CD14-positive monocyte (primary cell): ENCODE data around the gene KRT2. TPM values are rescaled to one million over a fixed set of nuclear protein-coding genes. Genes with fewer than 3 reads are reported as not detected.

Source experiments
- DNase-seq, 3 donors: peaks; one replicate each; pipeline ENCODE4 v3.0.0-alpha.2; 2011 to 2022
- H2AFZ ChIP-seq: 2 replicates; pipeline ENCODE4 v1.6.0; 2012; ENCODE audit warnings: mild to moderate bottlenecking, low read depth, low read length, inconsistent platforms; ENCODE audit not compliant: insufficient read depth, poor library complexity, severe bottlenecking
- H3K27ac ChIP-seq, 2 donors: 1 replicate in 1 of 2; 2 replicates in 1 of 2; pipeline ENCODE4 v1.5.1; 2012 to 2013; ENCODE audit warnings: low read length in 2 of 2, control low read depth in 1 of 2, inconsistent platforms in 1 of 2, low read depth in 1 of 2, mild to moderate bottlenecking in 1 of 2
- H3K27me3 ChIP-seq, 2 donors: one replicate each; pipeline versions ENCODE4 v1.6.0 to v1.6.1; 2011 to 2013; ENCODE audit warnings: low read length in 2 of 2; ENCODE audit not compliant: control insufficient read depth in 2 of 2, insufficient read depth in 2 of 2
- H3K36me3 ChIP-seq, 2 donors: replicated peaks in 1 of 2; 1 replicate in 1 of 2; 2 replicates in 1 of 2; pipeline versions ENCODE4 v1.5.1 to v1.6.1; 2012 to 2013; ENCODE audit warnings: low read length in 2 of 2, control low read depth in 1 of 2, inconsistent platforms in 1 of 2, mild to moderate bottlenecking in 1 of 2; ENCODE audit not compliant: insufficient read depth in 2 of 2, control insufficient read depth in 1 of 2
- H3K4me1 ChIP-seq, 2 donors: 1 replicate in 1 of 2; 2 replicates in 1 of 2; pipeline versions ENCODE4 v1.5.1 to v1.6.1; 2012 to 2013; ENCODE audit warnings: low read length in 2 of 2, control low read depth in 1 of 2, inconsistent platforms in 1 of 2, mild to moderate bottlenecking in 1 of 2, moderate library complexity in 1 of 2; ENCODE audit not compliant: insufficient read depth in 2 of 2, control insufficient read depth in 1 of 2
- H3K4me2 ChIP-seq: replicated peaks from 2 replicates; pipeline ENCODE3; 2012; ENCODE audit warnings: low read length, moderate library complexity, mild to moderate bottlenecking; ENCODE audit not compliant: poor library complexity, severe bottlenecking; ENCODE audit errors: extremely low read depth
- H3K4me3 ChIP-seq, 3 experiments: fragments of 200-600 bp in 1 of 3; sonication (generic) in 1 of 3; replicated peaks in 1 of 3; 1 replicate in 2 of 3; 2 replicates in 1 of 3; pipeline ENCODE4 v1.5.1; 2011 to 2013; ENCODE audit warnings: low read length in 3 of 3, mild to moderate bottlenecking in 3 of 3, control low read depth in 2 of 3, low read depth in 2 of 3, inconsistent platforms in 1 of 3, moderate library complexity in 1 of 3
- H3K79me2 ChIP-seq: 2 replicates; pipeline ENCODE4 v1.6.0; 2012; ENCODE audit warnings: mild to moderate bottlenecking, control low read depth, inconsistent platforms, low read length, moderate library complexity; ENCODE audit not compliant: insufficient read depth
- H3K9ac ChIP-seq: 2 replicates; pipeline ENCODE4 v1.6.0; 2017; ENCODE audit warnings: low read length, mild to moderate bottlenecking; ENCODE audit not compliant: insufficient read depth, poor library complexity, severe bottlenecking
- H3K9me3 ChIP-seq, 2 donors: replicated peaks in 1 of 2; 1 replicate in 1 of 2; 2 replicates in 1 of 2; pipeline versions ENCODE4 v1.5.1 to v1.6.1; 2012 to 2013; ENCODE audit warnings: low read length in 2 of 2, control low read depth in 1 of 2; ENCODE audit not compliant: control insufficient read depth in 1 of 2, insufficient read depth in 1 of 2
- H4K20me1 ChIP-seq: 2 replicates; pipeline ENCODE4 v1.6.0; 2012; ENCODE audit warnings: mild to moderate bottlenecking, low read length, control low read depth, moderate library complexity; ENCODE audit not compliant: insufficient read depth
- H3K27ac Mint-ChIP-seq, 7 donors: one replicate each; pipeline ENCODE4 v1.8.0; 2020; ENCODE audit warnings: mild to moderate bottlenecking in 7 of 7, mixed read lengths in 7 of 7, moderate library complexity in 6 of 7, inconsistent platforms in 2 of 7
- H3K27me3 Mint-ChIP-seq, 3 donors: one replicate each; pipeline ENCODE4 v1.8.0; 2021 to 2022; ENCODE audit warnings: low read depth in 3 of 3, mild to moderate bottlenecking in 3 of 3, mixed read lengths in 3 of 3, moderate library complexity in 3 of 3, inconsistent platforms in 1 of 3
- H3K36me3 Mint-ChIP-seq, 2 donors: one replicate each; pipeline ENCODE4 v1.8.0; 2020; ENCODE audit warnings: mixed read lengths in 2 of 2, inconsistent platforms in 1 of 2, mild to moderate bottlenecking in 1 of 2
- H3K4me1 Mint-ChIP-seq: one replicate; pipeline ENCODE4 v1.8.0; 2020; ENCODE audit warnings: mild to moderate bottlenecking, mixed read lengths
- H3K4me3 Mint-ChIP-seq, 2 donors: one replicate each; pipeline ENCODE4 v1.8.0; 2020; ENCODE audit warnings: mild to moderate bottlenecking in 2 of 2, mixed read lengths in 2 of 2, moderate library complexity in 1 of 2
- H3K9me3 Mint-ChIP-seq, 7 donors: one replicate each; pipeline ENCODE4 v1.8.0; 2020 to 2022; ENCODE audit warnings: mixed read lengths in 7 of 7, mild to moderate bottlenecking in 6 of 7, moderate library complexity in 6 of 7, inconsistent platforms in 2 of 7
- WGBS: methylation state at CpG from one replicate; pipeline ENCODE4 v1.1.5; 2013; ENCODE audit warnings: missing lambda C conversion rate; ENCODE audit not compliant: insufficient coverage; 5-methylcytosine and 5-hydroxymethylcytosine counted together
- intact Hi-C, 2 donors: fragments of 100-400 bp; cut with micrococcal nuclease; formaldehyde crosslinking; loops; one replicate each; pipeline versions ENCODE4 v1.15.0 to v1.15.1; 2023
- polyA plus RNA-seq, 3 donors: library from polyadenylated mRNA; depleted of rRNA in 1 of 3; unstranded in 2 of 3; stranded (reverse) in 1 of 3; fragments of 300-500 nt in 2 of 3; fragments of >200 nt in 1 of 3; fragmentation: Illumina TruSeq in 2 of 3; gene quantifications; 1 replicate in 2 of 3; 2 replicates in 1 of 3; pipeline ENCODE4 v1.2.3, GENCODE V29; 2012 to 2021
- TF ChIP-seq, protein P1 (sequence below): fragments of 200-600 bp; IDR thresholded peaks from one replicate; pipeline ENCODE4 v1.8.0; 2022; ENCODE audit warnings: antibody characterized with exemption, mild to moderate bottlenecking

Gene KRT2
- polyA plus RNA-seq, 3 donors: not detected

- 85% methylated on average over 10 of the region's 12 CpGs for WGBS
- no peak overlapping the region for H3K27ac ChIP-seq
- intact Hi-C loops: no loop called here
- H3K27me3 ChIP-seq: no peaks in the 10 kb centered on the region
- H3K36me3 Mint-ChIP-seq: no peaks in the 10 kb centered on the region
- no peaks in the 10 kb centered on the region for H3K79me2 ChIP-seq
- no peak overlapping the region for H2AFZ ChIP-seq
- TF ChIP-seq, protein P1, sequence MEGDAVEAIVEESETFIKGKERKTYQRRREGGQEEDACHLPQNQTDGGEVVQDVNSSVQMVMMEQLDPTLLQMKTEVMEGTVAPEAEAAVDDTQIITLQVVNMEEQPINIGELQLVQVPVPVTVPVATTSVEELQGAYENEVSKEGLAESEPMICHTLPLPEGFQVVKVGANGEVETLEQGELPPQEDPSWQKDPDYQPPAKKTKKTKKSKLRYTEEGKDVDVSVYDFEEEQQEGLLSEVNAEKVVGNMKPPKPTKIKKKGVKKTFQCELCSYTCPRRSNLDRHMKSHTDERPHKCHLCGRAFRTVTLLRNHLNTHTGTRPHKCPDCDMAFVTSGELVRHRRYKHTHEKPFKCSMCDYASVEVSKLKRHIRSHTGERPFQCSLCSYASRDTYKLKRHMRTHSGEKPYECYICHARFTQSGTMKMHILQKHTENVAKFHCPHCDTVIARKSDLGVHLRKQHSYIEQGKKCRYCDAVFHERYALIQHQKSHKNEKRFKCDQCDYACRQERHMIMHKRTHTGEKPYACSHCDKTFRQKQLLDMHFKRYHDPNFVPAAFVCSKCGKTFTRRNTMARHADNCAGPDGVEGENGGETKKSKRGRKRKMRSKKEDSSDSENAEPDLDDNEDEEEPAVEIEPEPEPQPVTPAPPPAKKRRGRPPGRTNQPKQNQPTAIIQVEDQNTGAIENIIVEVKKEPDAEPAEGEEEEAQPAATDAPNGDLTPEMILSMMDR: no peak
- no peak overlapping the region for H3K9ac ChIP-seq
- H3K4me1 Mint-ChIP-seq: peaks cover 4% of the 10 kb centered on the region
- H3K4me1 ChIP-seq: no peaks in the 10 kb centered on the region
- no peak overlapping the region for H3K27ac Mint-ChIP-seq
- no peaks in the 10 kb centered on the region for H3K9me3 ChIP-seq
- H3K4me2 ChIP-seq: no peak overlapping the region
- H3K4me3 Mint-ChIP-seq: no peak overlapping the region
- peaks cover 0 to 7% (median 2%) of the 10 kb centered on the region in 3 donors for H3K27me3 Mint-ChIP-seq
- H3K9me3 Mint-ChIP-seq: peaks cover 0 to 8% (median 3%) of the 10 kb centered on the region in 7 donors
- no peak for DNase-seq
- no peak overlapping the region for H3K4me3 ChIP-seq
- no peaks in the 10 kb centered on the region for H3K36me3 ChIP-seq
- no peaks in the 10 kb centered on the region for H4K20me1 ChIP-seq
These were observed 1.4 kb downstream of the KRT2 start for GRCh38 chr12:52650520-52651081.

- H3K36me3 Mint-ChIP-seq: no peaks in the 10 kb centered on the region
- H3K9ac ChIP-seq: no peak overlapping the region
- H2AFZ ChIP-seq: no peak overlapping the region
- no peak overlapping the region for H3K4me3 Mint-ChIP-seq
- H4K20me1 ChIP-seq: no peaks in the 10 kb centered on the region
- H3K4me1 ChIP-seq: no peaks in the 10 kb centered on the region
- peaks cover 10% of the 10 kb centered on the region for H3K4me1 Mint-ChIP-seq
- no peak overlapping the region for H3K27ac Mint-ChIP-seq
- no peak overlapping the region for H3K27ac ChIP-seq
- no peaks in the 10 kb centered on the region for H3K36me3 ChIP-seq
- peaks cover 0 to 3% (median 2%) of the 10 kb centered on the region in 3 donors for H3K27me3 Mint-ChIP-seq
- intact Hi-C loops: no loop called here
- no peaks in the 10 kb centered on the region for H3K9me3 ChIP-seq
- WGBS: 91% methylated on average over 5 of the region's 6 CpGs
- TF ChIP-seq, protein P1: no peak
- no peaks in the 10 kb centered on the region for H3K79me2 ChIP-seq
- no peak overlapping the region for H3K4me3 ChIP-seq
- peaks cover 0 to 8% (median 3%) of the 10 kb centered on the region in 7 donors for H3K9me3 Mint-ChIP-seq
- H3K27me3 ChIP-seq: no peaks in the 10 kb centered on the region
- DNase-seq: no peak
- no peak overlapping the region for H3K4me2 ChIP-seq
These were observed 2.9 kb downstream of the KRT2 start for GRCh38 chr12:52649066-52649465.
